Right lobe of liver (tissue), 4 donors: ENCODE measurements around the gene FAM234B.

Experiments used
- CTCF ChIP-seq, 4 donors: fragments of 200-600 bp in 3 of 4; fragments of 450-650 bp in 1 of 4; IDR thresholded peaks; one replicate each; pipeline versions ENCODE4 v1.5.1 to v1.8.0; 2016 to 2022; ENCODE audit warnings: antibody characterized with exemption in 4 of 4, mild to moderate bottlenecking in 2 of 4
- POLR2A ChIP-seq: fragments of 450-650 bp; IDR thresholded peaks from one replicate; pipeline ENCODE4 v1.6.1; 2017; ENCODE audit warnings: antibody characterized with exemption, mild to moderate bottlenecking
- donor health status: DM: no; HTN: no; CAD: no.
- donor health status: DM: no; HTN: no; CAD: no.
- donor health status: DM: no; HTN: yes; CAD: no.

GRCh38 chr12:13103391-13104033, 59.3 kb downstream of the FAM234B start, which contains the start of gene GSG1:
- TF ChIP-seq CTCF (IDR thresholded peaks at IDR 0.05) (no peak), POLR2A (no peak)
